AG08396 (cell line): ENCODE data around the gene FCHSD2.

Experiments
- DNase-seq: peaks from one replicate; pipeline ENCODE4 v3.0.0; 2012; ENCODE audit warnings: low spot score, mixed read lengths

The FCHSD2 gene

GRCh38 chr11:72969894-72970335 lies 172.2 kb downstream of the FCHSD2 start:
- peak; percentile 13 for DNase-seq

GRCh38 chr11:72968390-72968789 lies 173.7 kb downstream of the FCHSD2 start:
- DNase-seq: no peak

- no peak for DNase-seq
Observed at GRCh38 chr11:72965672-72966071, 176.4 kb downstream of the FCHSD2 start.

GRCh38 chr11:72962717-72963116 lies 179.4 kb downstream of the FCHSD2 start:
- no peak for DNase-seq

GRCh38 chr11:72962084-72962483 lies 180.0 kb downstream of the FCHSD2 start:
- no peak for DNase-seq

GRCh38 chr11:72959998-72960731 lies 182.0 kb downstream of the FCHSD2 start:
- no peak for DNase-seq

- DNase-seq: no peak
Observed at GRCh38 chr11:72958791-72959190, 183.3 kb downstream of the FCHSD2 start.

- DNase-seq: no peak
Observed at GRCh38 chr11:72955466-72955865, 186.7 kb downstream of the FCHSD2 start.

- DNase-seq: no peak
Observed at GRCh38 chr11:72954860-72955259, 187.3 kb downstream of the FCHSD2 start.

- DNase-seq: no peak
Observed at GRCh38 chr11:72953637-72954036, 188.5 kb downstream of the FCHSD2 start.

- no peak for DNase-seq
Observed at GRCh38 chr11:72951888-72952287, 190.2 kb downstream of the FCHSD2 start.

GRCh38 chr11:72951193-72951592 lies 190.9 kb downstream of the FCHSD2 start:
- DNase-seq: no peak

- no peak for DNase-seq
Observed at GRCh38 chr11:72950685-72951084, 191.4 kb downstream of the FCHSD2 start.

- peak; percentile 8 for DNase-seq
Observed at GRCh38 chr11:72947229-72947628, 194.9 kb downstream of the FCHSD2 start.

- DNase-seq: no peak
Observed at GRCh38 chr11:72943664-72944063, 198.5 kb downstream of the FCHSD2 start.

GRCh38 chr11:72940417-72940816 lies 201.7 kb downstream of the FCHSD2 start:
- DNase-seq: no peak

GRCh38 chr11:72939031-72939430 lies 203.1 kb downstream of the FCHSD2 start:
- DNase-seq: no peak

GRCh38 chr11:72937439-72937838 lies 204.7 kb downstream of the FCHSD2 start:
- no peak for DNase-seq

GRCh38 chr11:72935700-72936099 lies 206.4 kb downstream of the FCHSD2 start:
- no peak for DNase-seq

- no peak for DNase-seq
Observed at GRCh38 chr11:72932132-72932570, 210.0 kb downstream of the FCHSD2 start.

- DNase-seq: no peak
Observed at GRCh38 chr11:72930008-72930407, 212.1 kb downstream of the FCHSD2 start.

GRCh38 chr11:72929256-72929655 lies 212.9 kb downstream of the FCHSD2 start:
- DNase-seq: no peak

- DNase-seq: no peak
Observed at GRCh38 chr11:72927380-72927779, 214.7 kb downstream of the FCHSD2 start.

- DNase-seq: no peak
Observed at GRCh38 chr11:72926076-72926475, 216.0 kb downstream of the FCHSD2 start.
